GM21576 (cell line): Measurements from ENCODE around the gene MEGF9.
"Not testable (repeated sequence)": the region's sequence is repeated elsewhere in the genome, so short reads cannot be mapped to it uniquely, and the experiment has no call there.

Experiments used
- ATAC-seq: cut with Tn5 transposase; IDR thresholded peaks from one replicate; pipeline ENCODE4 v1.9.1; 2021; ENCODE audit warnings: mild to moderate bottlenecking, moderate library complexity; ENCODE audit not compliant: unreplicated experiment

The MEGF9 gene

DNA sequence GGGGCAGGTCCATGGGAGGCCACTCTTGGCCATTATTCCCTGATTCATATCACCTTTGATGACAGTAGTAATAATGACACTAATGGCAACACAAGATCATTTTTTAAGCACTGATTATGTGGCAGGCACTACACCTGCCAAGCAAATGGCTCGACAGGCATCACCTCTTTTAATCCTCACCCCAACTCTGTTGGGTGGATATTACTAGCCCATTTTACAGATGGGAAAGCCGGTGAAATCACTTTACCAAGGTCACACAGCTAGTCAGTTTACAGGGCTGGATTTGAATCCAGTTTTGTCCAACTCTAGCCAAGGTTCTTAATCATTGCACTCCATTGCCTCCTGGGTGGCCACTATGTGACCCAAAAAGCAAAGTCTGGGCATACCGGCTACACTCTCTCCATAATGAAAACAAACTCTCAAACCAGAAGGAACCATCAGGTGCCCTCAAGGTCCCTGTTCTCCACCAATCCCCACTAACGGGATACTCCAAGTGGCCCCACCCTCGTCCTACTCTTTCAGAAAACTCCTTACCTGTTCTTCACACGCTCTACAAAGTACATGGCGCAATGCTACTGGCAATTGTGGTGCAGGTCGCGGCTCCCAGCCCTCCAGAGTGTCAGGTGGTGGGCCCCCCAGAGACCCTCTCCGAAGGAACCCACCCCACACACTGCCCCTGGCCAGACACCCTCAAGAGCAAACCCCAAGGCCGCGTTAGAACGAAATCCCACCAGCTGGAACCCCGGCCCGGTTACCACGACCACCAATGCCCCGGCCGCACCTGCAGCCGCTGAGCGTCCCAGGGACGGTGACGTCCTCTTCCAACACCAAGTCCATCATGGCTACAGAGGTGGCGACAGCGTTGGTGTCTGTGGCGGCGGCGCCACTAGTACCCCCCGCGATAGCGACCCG lies 134.9 kb downstream of the MEGF9 start:
- no peak for ATAC-seq

DNA sequence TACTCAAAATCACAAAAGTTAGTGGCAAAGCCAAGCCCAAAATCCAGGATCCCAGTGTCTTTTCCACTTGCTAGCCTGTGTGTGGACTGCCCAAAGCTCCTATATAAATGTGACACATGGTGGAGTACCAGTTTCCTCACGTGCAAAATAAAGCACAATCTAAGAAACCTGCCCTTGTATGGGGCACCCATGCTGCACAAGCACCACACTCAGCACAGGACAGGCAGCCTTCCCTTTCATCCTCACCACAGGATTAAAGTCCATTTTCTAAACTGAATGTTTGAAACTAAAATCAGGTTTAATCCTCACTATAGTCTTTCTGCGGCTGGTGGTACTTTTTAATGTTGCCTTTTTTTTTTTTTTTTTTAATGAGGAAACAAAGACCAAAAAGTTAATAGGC lies 139.8 kb downstream of the MEGF9 start:
- no peak for ATAC-seq

- no peak for ATAC-seq
Measured at GRCh38 chr9:120572472-120572871, 141.8 kb downstream of the MEGF9 start.

GRCh38 chr9:120571443-120572257 lies 142.6 kb downstream of the MEGF9 start:
- no peak for ATAC-seq

GRCh38 chr9:120570296-120570695 lies 144.0 kb downstream of the MEGF9 start:
- ATAC-seq: no peak

DNA sequence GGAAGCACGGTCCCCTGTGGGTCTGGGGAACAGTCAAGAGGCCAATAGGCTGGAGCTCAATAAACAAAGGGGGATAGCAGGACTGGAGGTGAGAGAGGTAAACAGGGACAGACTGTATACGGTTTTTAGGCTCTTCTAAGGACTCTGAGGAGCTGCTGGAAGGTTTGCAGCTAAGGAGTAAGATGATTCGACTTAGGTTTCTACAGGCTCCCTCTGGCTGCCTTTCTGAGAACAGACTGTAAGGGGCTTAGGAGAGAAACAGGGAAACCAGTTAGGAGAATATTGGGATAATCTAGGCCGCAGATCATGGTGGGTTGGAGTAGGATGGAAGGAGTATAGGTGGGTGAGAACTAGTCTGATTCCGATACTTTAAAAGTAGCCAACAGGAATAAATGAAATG lies 144.7 kb downstream of the MEGF9 start:
- ATAC-seq: no peak

DNA sequence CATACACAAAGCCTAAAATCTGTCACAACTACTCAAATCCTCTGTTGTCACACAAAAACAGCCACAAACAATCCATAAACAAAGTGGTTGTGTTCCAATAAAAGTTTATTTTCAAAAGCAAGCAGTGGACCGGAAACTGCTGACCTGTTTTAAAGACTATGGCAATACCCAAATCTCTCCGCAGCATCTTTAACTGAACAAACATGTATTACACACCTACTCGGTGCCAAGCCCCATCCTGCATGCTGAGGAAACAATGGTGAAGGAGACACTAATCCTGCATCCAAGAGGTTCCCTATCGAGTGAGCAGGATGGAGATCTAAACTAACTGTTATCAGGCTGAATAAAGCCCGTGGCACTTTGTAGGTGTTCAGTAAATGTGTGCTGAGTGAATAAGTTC lies 145.5 kb downstream of the MEGF9 start:
- ATAC-seq: no peak

GRCh38 chr9:120567874-120568273 lies 146.4 kb downstream of the MEGF9 start:
- ATAC-seq: no peak

DNA sequence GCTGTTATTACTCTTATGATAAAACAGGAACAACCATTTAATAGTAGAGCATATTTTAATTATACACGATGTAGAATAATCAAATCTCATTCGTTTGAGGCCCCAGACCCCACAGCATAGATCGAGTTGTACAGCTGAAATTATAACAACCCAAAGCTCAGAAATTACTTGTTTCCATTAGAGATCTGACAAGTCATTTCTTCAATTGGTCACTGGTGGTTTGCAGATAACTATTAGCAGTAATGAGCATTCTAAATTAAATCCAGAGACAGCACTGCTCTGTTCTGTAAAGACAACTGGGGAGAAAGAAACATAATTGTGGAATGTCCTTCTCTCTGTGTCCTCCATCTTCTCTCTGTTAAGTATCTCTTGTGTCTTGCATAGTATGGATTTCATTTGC lies 147.2 kb downstream of the MEGF9 start:
- no peak for ATAC-seq

GRCh38 chr9:120564589-120564988 lies 149.7 kb downstream of the MEGF9 start:
- no peak for ATAC-seq

DNA sequence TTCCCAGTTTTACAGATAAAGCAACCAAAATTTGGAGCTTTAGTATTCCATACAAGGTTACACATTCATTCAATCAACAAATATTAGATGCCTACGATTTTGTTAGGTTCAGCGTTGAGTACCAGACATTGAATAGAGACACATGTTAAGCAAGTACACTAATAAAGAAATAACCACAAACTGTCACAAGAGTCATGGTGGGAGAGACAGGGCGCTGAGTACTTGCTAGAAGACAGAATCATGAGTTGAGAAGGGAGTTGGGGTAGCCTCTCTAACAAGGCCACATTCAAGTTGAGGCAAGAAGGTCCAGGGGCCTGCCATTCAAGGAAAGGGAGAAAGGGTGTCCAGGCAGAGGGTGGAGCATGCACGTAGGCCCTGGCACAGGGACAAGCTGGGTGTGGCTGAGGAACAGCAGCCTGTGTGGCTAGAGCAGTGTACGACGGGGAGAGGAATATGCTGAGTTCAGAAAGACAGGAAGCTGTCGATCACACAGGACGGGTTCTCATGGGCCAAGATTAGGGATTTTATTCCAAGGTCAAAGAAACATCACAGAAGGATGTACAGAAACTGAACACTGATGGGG lies 151.3 kb downstream of the MEGF9 start:
- no peak for ATAC-seq

DNA sequence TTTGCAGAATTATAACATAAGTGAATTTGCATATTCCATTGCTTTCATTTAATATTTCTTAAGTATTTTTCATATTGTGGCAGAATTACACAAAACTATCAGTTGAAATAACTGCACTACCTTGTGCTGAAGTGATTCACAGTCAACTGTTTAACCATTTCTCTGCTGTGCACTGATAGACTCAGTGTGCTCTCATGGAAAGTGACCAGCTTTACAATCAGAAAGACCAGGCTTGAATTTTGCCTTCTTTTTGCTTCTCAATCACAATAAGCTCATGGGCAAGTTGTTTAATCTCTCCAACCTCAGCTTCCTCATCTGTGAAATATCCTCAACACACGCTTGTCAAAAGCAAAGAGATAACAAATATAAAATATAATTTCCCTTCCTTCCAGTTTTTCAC lies 152.6 kb downstream of the MEGF9 start:
- ATAC-seq: no peak

DNA sequence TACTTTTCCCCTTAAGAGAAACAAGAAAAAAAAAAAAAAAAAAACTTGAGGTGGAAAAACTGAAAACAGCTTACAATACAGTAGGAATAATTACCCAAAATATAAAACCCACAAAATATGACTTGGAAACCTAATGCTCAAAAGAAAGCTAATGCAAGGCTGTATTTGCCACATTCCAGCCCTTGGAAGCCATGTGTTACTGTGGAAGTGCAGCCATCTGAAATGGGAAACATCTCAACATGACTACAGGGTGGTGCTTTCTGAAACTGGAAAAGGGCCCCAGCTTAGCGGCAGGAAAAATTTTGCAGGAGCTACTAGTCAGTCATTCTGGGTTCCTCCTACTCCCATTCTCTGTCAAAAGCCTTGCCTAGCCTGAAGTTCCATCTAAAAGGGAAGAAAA lies 154.7 kb downstream of the MEGF9 start:
- ATAC-seq: no peak

DNA sequence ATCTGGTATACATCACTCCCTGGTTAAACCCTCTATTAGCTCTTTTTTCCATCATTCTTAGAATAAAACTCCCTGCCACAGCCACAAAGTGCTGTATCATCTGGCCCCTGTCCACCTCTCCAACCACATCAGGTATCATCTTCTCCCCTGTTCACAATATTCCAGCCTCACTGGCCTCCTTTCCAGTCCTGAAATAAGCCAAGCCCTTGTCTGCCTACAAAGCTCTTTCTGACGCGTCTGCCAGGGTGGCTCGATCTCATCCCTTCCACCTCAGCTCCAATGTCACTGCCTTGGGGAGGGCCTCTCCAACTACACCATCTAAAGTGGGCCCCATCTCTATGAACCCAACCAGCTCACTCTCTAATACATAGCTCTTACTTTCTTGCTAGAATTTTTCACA lies 155.8 kb downstream of the MEGF9 start:
- no peak for ATAC-seq

DNA sequence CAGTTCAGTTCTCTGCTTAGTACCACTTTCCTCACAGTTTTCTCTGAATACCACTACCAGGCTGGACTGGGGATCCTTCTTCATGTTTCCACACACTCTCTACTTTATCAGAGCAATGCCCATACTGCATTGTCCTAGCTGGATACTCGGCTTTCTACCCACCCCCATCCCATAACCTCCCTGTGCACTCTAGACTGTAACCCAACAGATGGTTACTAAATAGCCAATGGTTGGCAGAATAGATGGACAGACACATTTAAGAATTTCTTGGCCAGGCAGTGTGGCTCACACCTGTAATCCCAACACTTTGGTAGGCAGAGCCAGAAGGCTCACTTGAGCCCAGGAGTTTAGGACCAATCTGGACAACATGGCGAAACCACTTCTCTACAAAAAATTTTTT lies 157.1 kb downstream of the MEGF9 start:
- no peak for ATAC-seq

DNA sequence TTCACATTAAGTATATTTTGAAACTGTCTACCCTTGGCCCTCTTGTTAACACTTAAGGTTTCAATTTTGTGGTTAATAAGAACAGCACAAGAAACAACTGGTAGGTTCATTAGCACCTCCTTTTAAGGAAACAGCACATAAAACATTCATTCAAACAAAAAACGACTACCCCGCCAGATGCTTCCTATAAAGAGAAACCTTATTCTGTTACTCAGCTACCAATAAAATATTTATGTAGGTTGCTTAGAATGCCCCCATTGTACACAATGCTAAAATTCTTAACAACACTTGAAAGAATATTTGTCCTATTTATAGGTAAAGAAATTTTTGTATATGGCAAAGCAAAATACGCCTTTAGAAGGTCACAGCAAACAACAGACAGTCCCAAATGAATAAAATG lies 157.5 kb downstream of the MEGF9 start:
- no peak for ATAC-seq

- ATAC-seq: no peak
Measured at GRCh38 chr9:120555839-120556238, 158.4 kb downstream of the MEGF9 start.

- not testable (repeated sequence) for ATAC-seq
Measured at GRCh38 chr9:120552210-120552704, 162.0 kb downstream of the MEGF9 start.
